Measurements from ENCODE around the gene HKDC1. TPM values are rescaled to one million over a fixed set of nuclear protein-coding genes. Genes with fewer than 3 reads are reported as not detected.
A peak's percentile ranks its signal among the peaks of the same experiment; 100 is the strongest.
"Not testable (repeated sequence)": the region's sequence is repeated elsewhere in the genome, so short reads cannot be mapped to it uniquely, and the experiment has no call there.

Gene HKDC1
- total RNA-seq, 2 donors from 2014 or later, result 0.35 TPM; not detected in 1

DNA sequence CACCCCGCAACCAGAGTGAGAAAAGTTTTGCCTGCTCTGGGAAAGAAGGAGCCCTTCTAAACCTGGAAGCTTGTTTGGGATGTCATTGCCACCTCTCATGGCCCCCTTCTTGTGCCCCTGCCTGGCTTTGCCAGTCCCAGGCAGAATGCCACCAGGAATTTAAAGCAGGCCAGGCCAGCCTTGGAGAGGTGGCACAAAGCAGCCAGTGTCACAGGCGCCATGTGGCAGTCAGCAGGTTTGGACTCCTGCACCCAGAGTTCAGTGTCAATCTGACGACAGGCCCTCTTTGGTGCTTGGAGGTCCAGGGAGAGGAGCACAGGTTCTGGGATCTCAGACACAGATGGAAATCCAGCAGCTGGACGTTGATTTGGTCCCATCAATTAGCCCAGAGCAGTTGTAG is 70.9 kb downstream of the HKDC1 start:
- Histone ChIP-seq H3K27me3 (no peaks in the 10 kb centered on the region), H3K9me3 (no peaks in the 10 kb centered on the region), H3K4me1 (peaks cover 0 to 4% of the 10 kb centered on the region in 2 donors), H3K27ac (peak overlapping the region in 1 of 2 donors; percentile 5), H3K4me3 (no peak overlapping the region), H3K36me3 (no peaks in the 10 kb centered on the region)
- TF ChIP-seq, protein P1, sequence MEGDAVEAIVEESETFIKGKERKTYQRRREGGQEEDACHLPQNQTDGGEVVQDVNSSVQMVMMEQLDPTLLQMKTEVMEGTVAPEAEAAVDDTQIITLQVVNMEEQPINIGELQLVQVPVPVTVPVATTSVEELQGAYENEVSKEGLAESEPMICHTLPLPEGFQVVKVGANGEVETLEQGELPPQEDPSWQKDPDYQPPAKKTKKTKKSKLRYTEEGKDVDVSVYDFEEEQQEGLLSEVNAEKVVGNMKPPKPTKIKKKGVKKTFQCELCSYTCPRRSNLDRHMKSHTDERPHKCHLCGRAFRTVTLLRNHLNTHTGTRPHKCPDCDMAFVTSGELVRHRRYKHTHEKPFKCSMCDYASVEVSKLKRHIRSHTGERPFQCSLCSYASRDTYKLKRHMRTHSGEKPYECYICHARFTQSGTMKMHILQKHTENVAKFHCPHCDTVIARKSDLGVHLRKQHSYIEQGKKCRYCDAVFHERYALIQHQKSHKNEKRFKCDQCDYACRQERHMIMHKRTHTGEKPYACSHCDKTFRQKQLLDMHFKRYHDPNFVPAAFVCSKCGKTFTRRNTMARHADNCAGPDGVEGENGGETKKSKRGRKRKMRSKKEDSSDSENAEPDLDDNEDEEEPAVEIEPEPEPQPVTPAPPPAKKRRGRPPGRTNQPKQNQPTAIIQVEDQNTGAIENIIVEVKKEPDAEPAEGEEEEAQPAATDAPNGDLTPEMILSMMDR (IDR thresholded peaks at IDR 0.05), result no peak
- no peak for DNase-seq (ENCODE audit: low spot score)

- Histone ChIP-seq H3K4me1 (peaks cover 0 to 4% of the 10 kb centered on the region in 2 donors), H3K4me3 (no peak overlapping the region), H3K27me3 (no peaks in the 10 kb centered on the region), H3K36me3 (no peaks in the 10 kb centered on the region), H3K9me3 (no peaks in the 10 kb centered on the region), H3K27ac (no peak overlapping the region)
- DNase-seq (ENCODE audit: low spot score), result no peak
- TF ChIP-seq, protein P1 (IDR thresholded peaks at IDR 0.05), result no peak
Observed at GRCh38 chr10:69292459-69292858, 72.3 kb downstream of the HKDC1 start.

- peaks cover 0 to 4% of the 10 kb centered on the region in 2 donors for H3K4me1 ChIP-seq
- H3K27me3 ChIP-seq, result no peaks in the 10 kb centered on the region
- no peak overlapping the region for H3K4me3 ChIP-seq
- no peaks in the 10 kb centered on the region for H3K36me3 ChIP-seq
- no peak overlapping the region for H3K27ac ChIP-seq
- DNase-seq (ENCODE audit: low spot score), result no peak
- TF ChIP-seq, protein P1 (IDR thresholded peaks at IDR 0.05), result no peak
- no peaks in the 10 kb centered on the region for H3K9me3 ChIP-seq
Observed at GRCh38 chr10:69295027-69295636, 75.0 kb downstream of the HKDC1 start.

DNA sequence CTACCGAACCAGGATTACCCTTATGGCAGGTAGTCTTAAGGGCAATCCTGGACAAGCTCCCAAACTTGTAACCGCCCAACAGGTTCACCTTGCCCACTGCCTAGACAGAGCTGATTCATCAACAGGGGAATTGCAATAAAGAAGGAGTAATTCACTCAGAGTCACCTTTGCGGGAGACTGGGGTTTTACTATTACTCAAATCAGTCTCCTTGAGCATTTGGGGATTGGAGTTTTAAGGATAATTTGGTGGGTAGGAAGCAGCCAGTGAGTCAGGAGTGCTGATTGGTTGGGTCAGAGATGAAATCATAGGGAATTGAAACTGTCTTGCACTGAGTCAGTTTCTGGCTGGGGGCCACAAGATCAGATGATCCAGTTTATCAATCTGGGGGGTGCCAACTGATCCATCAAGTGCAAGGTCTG is 83.5 kb downstream of the HKDC1 start:
- no peak overlapping the region for H3K27ac ChIP-seq
- no peaks in the 10 kb centered on the region for H3K27me3 ChIP-seq
- no peaks in the 10 kb centered on the region for H3K4me1 ChIP-seq
- H3K9me3 ChIP-seq, result peaks cover 0 to 7% of the 10 kb centered on the region in 2 donors
- H3K4me3 ChIP-seq, result no peak overlapping the region
- no peak for DNase-seq (ENCODE audit: low spot score)
- TF ChIP-seq, protein P1 (IDR thresholded peaks at IDR 0.05), result no peak
- H3K36me3 ChIP-seq, result no peaks in the 10 kb centered on the region

DNA sequence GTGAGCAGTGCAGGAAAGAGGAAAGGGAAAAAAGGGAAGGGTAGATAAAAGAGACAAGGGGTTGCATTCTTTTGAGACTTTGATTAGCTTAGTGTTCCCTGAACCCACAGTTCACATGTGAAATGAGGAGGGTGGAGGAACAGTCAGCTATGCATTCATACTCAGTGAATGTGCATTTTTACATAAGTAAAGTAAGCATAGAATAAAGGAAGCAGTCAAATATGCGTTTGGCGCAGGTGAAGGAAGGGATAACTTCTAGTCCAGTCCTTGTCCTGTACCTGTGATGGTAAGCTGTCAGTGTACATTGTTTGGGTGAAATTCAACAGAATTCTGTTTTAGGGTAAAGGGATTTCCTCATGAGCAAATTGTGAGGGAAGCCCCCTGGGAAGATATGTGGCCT is 86.3 kb downstream of the HKDC1 start:
- peaks cover 0 to 5% of the 10 kb centered on the region in 2 donors for H3K4me1 ChIP-seq
- no peak for DNase-seq (ENCODE audit: low spot score)
- H3K27me3 ChIP-seq, result no peaks in the 10 kb centered on the region
- no peaks in the 10 kb centered on the region for H3K36me3 ChIP-seq
- no peak overlapping the region for H3K27ac ChIP-seq
- TF ChIP-seq, protein P1 (IDR thresholded peaks at IDR 0.05), result no peak
- H3K9me3 ChIP-seq, result peaks cover 0 to 7% of the 10 kb centered on the region in 2 donors
- no peak overlapping the region for H3K4me3 ChIP-seq

GRCh38 chr10:69307434-69307833 is 87.3 kb downstream of the HKDC1 start:
- H3K4me3 ChIP-seq, result no peak overlapping the region
- no peak for DNase-seq (ENCODE audit: low spot score)
- H3K27me3 ChIP-seq, result no peaks in the 10 kb centered on the region
- no peak overlapping the region for H3K27ac ChIP-seq
- H3K36me3 ChIP-seq, result no peaks in the 10 kb centered on the region
- no peaks in the 10 kb centered on the region for H3K9me3 ChIP-seq
- TF ChIP-seq, protein P1 (IDR thresholded peaks at IDR 0.05), result no peak
- H3K4me1 ChIP-seq, result peaks cover 0 to 9% of the 10 kb centered on the region in 2 donors

- not testable (repeated sequence) for H3K27ac ChIP-seq; H3K4me3 ChIP-seq; H3K36me3 ChIP-seq; H3K27me3 ChIP-seq; DNase-seq (ENCODE audit: low spot score); H3K9me3 ChIP-seq; H3K4me1 ChIP-seq
Observed at GRCh38 chr10:69308304-69308703, 88.2 kb downstream of the HKDC1 start.

All from right atrium auricular region (tissue), 2 donors.